ENCODE data around the gene KRT78. TPM values are rescaled to one million over a fixed set of nuclear protein-coding genes. Genes with fewer than 3 reads are reported as not detected.
"Not testable (repeated sequence)": the region's sequence is repeated elsewhere in the genome, so short reads cannot be mapped to it uniquely, and the experiment has no call there.

KRT78 gene
- total RNA-seq (2014; rRNA removed; shearing (Covaris generic)): 0.13 TPM in 1 of 2 replicates, not detected in the other
- polyA plus RNA-seq (2015; cell fraction: cytosol; rRNA removed): 0.03 and 0.21 TPM in 2 replicates
- 0.16 TPM in 1 of 2 replicates, not detected in the other for polyA plus RNA-seq (2015; cell fraction: nucleus; rRNA removed)

GRCh38 chr12:52848661-52849255 is at the start of gene KRT78:
KRT78 (minus strand) TSS chr12:52848994; CDS start chr12:52848930, 64 bp downstream.
- DNase-seq (ENCODE audit: low read depth): no peak

- no peak for DNase-seq (ENCODE audit: low read depth)
Measured at GRCh38 chr12:52896190-52897100, 47.7 kb upstream of the KRT78 start.

- DNase-seq (ENCODE audit: low read depth): no peak
Measured at GRCh38 chr12:52895726-52896189, 47.0 kb upstream of the KRT78 start.

GRCh38 chr12:52892974-52893373 is 44.2 kb upstream of the KRT78 start:
- no peak for DNase-seq (ENCODE audit: low read depth)

GRCh38 chr12:52892207-52892852 is 43.5 kb upstream of the KRT78 start:
- DNase-seq (ENCODE audit: low read depth): no peak

- DNase-seq (ENCODE audit: low read depth): no peak
Measured at GRCh38 chr12:52891044-52891443, 42.2 kb upstream of the KRT78 start.

- DNase-seq (ENCODE audit: low read depth): no peak
Measured at GRCh38 chr12:52890417-52890816, 41.6 kb upstream of the KRT78 start.

GRCh38 chr12:52884526-52885293 is 35.9 kb upstream of the KRT78 start:
- DNase-seq (ENCODE audit: low read depth): peak; percentile 53

- not testable (repeated sequence) for DNase-seq (ENCODE audit: low read depth)
Measured at GRCh38 chr12:52880499-52880898, 31.7 kb upstream of the KRT78 start.

- peak; percentile 84 for DNase-seq (ENCODE audit: low read depth)
Measured at GRCh38 chr12:52879394-52880351, 30.9 kb upstream of the KRT78 start.

GRCh38 chr12:52878507-52879393 is 30.0 kb upstream of the KRT78 start:
- no peak for DNase-seq (ENCODE audit: low read depth)

GRCh38 chr12:52877242-52877641 is 28.4 kb upstream of the KRT78 start:
- DNase-seq (ENCODE audit: low read depth): no peak

GRCh38 chr12:52876372-52876771 is 27.6 kb upstream of the KRT78 start:
- DNase-seq (ENCODE audit: low read depth): no peak

GRCh38 chr12:52874573-52875435 is 26.0 kb upstream of the KRT78 start:
- DNase-seq (ENCODE audit: low read depth): no peak

- peak; percentile 95 for DNase-seq (ENCODE audit: low read depth)
Measured at GRCh38 chr12:52873832-52874572, 25.2 kb upstream of the KRT78 start.

- no peak for DNase-seq (ENCODE audit: low read depth)
Measured at GRCh38 chr12:52873513-52873831, 24.7 kb upstream of the KRT78 start.

All from HT1080 (cell line).